GM21786 (cell line): Measurements from ENCODE around the gene KLK3.

ENCODE experiments used
- ATAC-seq: cut with Tn5 transposase; IDR thresholded peaks from one replicate; pipeline ENCODE4 v1.9.1; 2021; ENCODE audit not compliant: unreplicated experiment

The KLK3 gene

GRCh38 chr19:50830266-50831025 is 24.3 kb upstream of the KLK3 start:
- no peak for ATAC-seq

GRCh38 chr19:50831026-50831396 is 23.7 kb upstream of the KLK3 start:
- ATAC-seq: no peak

GRCh38 chr19:50832666-50833065 is 22.0 kb upstream of the KLK3 start:
- ATAC-seq: no peak

- ATAC-seq: no peak
Measured at GRCh38 chr19:50833117-50833801, 21.5 kb upstream of the KLK3 start, which contains the start of gene KLK15. KLK15 (minus strand) TSS chr19:50833574; CDS start chr19:50831492, 2,082 bp downstream.

- no peak for ATAC-seq
Measured at GRCh38 chr19:50833802-50834167, 20.9 kb upstream of the KLK3 start.

GRCh38 chr19:50835103-50835784 is 19.5 kb upstream of the KLK3 start:
- no peak for ATAC-seq

- peak; percentile 78 for ATAC-seq
Measured at GRCh38 chr19:50835785-50836542, 18.8 kb upstream of the KLK3 start.

- ATAC-seq: no peak
Measured at GRCh38 chr19:50836543-50837195, 18.0 kb upstream of the KLK3 start.

- no peak for ATAC-seq
Measured at GRCh38 chr19:50837300-50837699, 17.4 kb upstream of the KLK3 start.

- no peak for ATAC-seq
Measured at GRCh38 chr19:50838239-50838638, 16.5 kb upstream of the KLK3 start.

GRCh38 chr19:50839712-50840655 is 14.7 kb upstream of the KLK3 start:
- ATAC-seq: no peak

- ATAC-seq: no peak
Measured at GRCh38 chr19:50842130-50842529, 12.6 kb upstream of the KLK3 start.

GRCh38 chr19:50843205-50843604 is 11.5 kb upstream of the KLK3 start:
- ATAC-seq: no peak

- ATAC-seq: no peak
Measured at GRCh38 chr19:50843701-50844221, 11.0 kb upstream of the KLK3 start.

GRCh38 chr19:50844296-50844935 is 10.3 kb upstream of the KLK3 start:
- ATAC-seq: no peak

GRCh38 chr19:50850738-50851137 is 4.0 kb upstream of the KLK3 start:
- no peak for ATAC-seq

GRCh38 chr19:50851620-50852019 is 3.1 kb upstream of the KLK3 start:
- ATAC-seq: no peak

GRCh38 chr19:50857366-50857765 is 2.7 kb downstream of the KLK3 start:
- ATAC-seq: no peak

GRCh38 chr19:50858886-50859285 is 4.2 kb downstream of the KLK3 start:
- ATAC-seq: no peak
